Chondrocyte (in vitro differentiated cells): ENCODE results near the gene ADGRA1. TPM values are rescaled to one million over a fixed set of nuclear protein-coding genes. Genes with fewer than 3 reads are reported as not detected.
"Not testable (repeated sequence)": the region's sequence is repeated elsewhere in the genome, so short reads cannot be mapped to it uniquely, and the experiment has no call there.

ENCODE experiments used
- DNase-seq: peaks from one replicate; pipeline ENCODE4 v3.0.0; 2021; ENCODE audit warnings: mixed read lengths, low spot score
- H3K27ac Mint-ChIP-seq: one replicate; pipeline ENCODE4 v1.8.0; 2021; ENCODE audit warnings: mild to moderate bottlenecking, moderate library complexity, mixed read lengths; ENCODE audit not compliant: unreplicated experiment
- H3K27me3 Mint-ChIP-seq: 2 replicates; pipeline ENCODE4 v1.8.0; 2021; ENCODE audit warnings: low read depth, mixed read lengths
- H3K36me3 Mint-ChIP-seq: 2 replicates; pipeline ENCODE4 v1.8.0; 2021; ENCODE audit warnings: low read depth, mixed read lengths
- H3K4me1 Mint-ChIP-seq: 2 replicates; pipeline ENCODE4 v1.8.0; 2021; ENCODE audit warnings: low read depth, mild to moderate bottlenecking, mixed read lengths
- H3K4me3 Mint-ChIP-seq: one replicate; pipeline ENCODE4 v1.8.0; 2021; ENCODE audit warnings: mild to moderate bottlenecking, moderate library complexity, mixed read lengths; ENCODE audit not compliant: unreplicated experiment
- H3K9me3 Mint-ChIP-seq: 2 replicates; pipeline ENCODE4 v1.8.0; 2021; ENCODE audit warnings: low read depth, mixed read lengths
- total RNA-seq: library from RNA; stranded (reverse); gene quantifications from 3 replicates; pipeline ENCODE4 v1.2.1, GENCODE V29; 2021
- TF ChIP-seq, protein P1 (sequence below): fragments of 200-600 bp; sonication (generic); IDR thresholded peaks from 2 replicates; pipeline ENCODE4 v1.5.0; 2021; ENCODE audit warnings: antibody characterized with exemption, mild to moderate bottlenecking, moderate library complexity

The ADGRA1 gene
- total RNA-seq, 1 donor from 2014 or later, result not detected

DNA sequence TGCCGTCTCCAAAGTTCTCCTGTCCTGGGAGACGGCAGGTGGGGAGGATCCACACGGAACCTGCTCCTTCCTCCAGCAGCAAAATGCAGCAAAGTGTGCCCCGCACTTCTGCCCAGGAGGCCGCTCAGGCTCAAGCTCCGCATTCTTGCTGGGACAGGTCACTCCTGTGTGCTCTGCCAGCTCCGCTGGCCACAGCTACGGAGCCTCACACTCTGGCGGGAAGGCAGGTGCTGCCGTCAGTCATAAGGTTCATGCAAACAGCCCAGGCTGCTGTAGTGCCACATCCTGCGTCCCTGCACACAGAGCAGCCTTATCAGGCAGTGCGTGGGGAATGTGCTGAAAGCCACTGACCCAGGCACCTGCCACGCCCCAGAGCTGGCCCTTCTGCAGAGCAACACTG, 22.4 kb downstream of the ADGRA1 start:
- Mint-ChIP-seq H3K27ac (no peak overlapping the region), H3K36me3 (peaks cover 6% of the 10 kb centered on the region), H3K9me3 (peaks cover 25% of the 10 kb centered on the region), H3K4me3 (no peak overlapping the region), H3K27me3 (peaks cover under 1% of the 10 kb centered on the region), H3K4me1 (no peaks in the 10 kb centered on the region)
- DNase-seq, result no peak
- TF ChIP-seq, protein P1, sequence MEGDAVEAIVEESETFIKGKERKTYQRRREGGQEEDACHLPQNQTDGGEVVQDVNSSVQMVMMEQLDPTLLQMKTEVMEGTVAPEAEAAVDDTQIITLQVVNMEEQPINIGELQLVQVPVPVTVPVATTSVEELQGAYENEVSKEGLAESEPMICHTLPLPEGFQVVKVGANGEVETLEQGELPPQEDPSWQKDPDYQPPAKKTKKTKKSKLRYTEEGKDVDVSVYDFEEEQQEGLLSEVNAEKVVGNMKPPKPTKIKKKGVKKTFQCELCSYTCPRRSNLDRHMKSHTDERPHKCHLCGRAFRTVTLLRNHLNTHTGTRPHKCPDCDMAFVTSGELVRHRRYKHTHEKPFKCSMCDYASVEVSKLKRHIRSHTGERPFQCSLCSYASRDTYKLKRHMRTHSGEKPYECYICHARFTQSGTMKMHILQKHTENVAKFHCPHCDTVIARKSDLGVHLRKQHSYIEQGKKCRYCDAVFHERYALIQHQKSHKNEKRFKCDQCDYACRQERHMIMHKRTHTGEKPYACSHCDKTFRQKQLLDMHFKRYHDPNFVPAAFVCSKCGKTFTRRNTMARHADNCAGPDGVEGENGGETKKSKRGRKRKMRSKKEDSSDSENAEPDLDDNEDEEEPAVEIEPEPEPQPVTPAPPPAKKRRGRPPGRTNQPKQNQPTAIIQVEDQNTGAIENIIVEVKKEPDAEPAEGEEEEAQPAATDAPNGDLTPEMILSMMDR, result no peak

DNA sequence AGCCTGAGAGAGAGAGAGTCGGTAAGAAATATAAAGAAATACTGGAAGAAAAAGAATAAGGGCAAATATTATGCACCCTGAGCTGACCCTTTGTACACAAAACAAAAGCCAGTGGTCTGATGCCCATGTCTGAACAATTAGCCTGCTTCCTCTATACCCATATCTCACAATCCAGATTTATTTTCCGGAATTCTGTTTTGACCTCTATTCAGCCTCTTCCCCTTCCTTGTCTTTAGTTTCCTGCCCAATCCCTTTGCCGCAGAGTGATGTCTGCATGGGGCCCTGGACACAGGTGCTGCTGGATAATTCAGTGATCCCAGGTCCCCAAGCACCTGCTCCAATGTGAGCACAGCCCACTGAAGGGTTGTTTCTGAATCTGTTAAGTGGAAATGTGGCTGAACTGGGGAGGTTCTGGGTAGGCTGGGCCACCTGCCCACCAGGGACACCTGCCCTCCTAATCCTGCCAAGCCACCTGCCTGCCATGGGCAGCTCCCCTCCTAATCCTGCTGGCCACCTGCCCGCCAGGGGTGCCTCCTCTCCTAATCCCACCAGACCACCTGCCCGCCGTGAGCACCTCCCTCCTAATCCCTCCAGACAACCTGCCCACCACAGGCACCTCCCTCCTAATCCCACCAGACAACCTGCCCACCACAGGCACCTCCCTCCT, 23.0 kb downstream of the ADGRA1 start:
- Mint-ChIP-seq H3K9me3 (peaks cover 25% of the 10 kb centered on the region), H3K4me1 (no peaks in the 10 kb centered on the region), H3K4me3 (no peak overlapping the region), H3K36me3 (peaks cover 6% of the 10 kb centered on the region), H3K27me3 (no peaks in the 10 kb centered on the region), H3K27ac (no peak overlapping the region)
- TF ChIP-seq, protein P1, result no peak
- DNase-seq, result no peak

DNA sequence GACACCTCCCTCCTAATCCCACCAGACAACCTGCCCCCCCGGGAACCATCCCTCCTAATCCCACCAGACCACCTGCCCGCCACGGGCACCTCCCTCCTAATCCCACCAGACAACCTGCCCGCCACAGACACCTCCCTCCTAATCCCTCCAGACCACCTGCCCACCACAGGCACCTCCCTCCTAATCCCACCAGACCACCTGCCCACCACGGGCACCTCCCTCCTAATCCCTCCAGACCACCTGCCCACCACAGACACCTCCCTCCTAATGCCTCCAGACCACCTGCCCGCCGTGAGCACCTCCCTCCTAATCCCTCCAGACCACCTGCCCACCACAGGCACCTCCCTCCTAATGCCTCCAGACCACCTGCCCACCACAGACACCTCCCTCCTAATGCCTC, 23.9 kb downstream of the ADGRA1 start:
- H3K27me3 Mint-ChIP-seq, H3K27ac Mint-ChIP-seq, H3K36me3 Mint-ChIP-seq, DNase-seq, H3K4me1 Mint-ChIP-seq, H3K4me3 Mint-ChIP-seq: not testable (repeated sequence)
- peaks cover 25% of the 10 kb centered on the region for H3K9me3 Mint-ChIP-seq

- TF ChIP-seq, protein P1, result no peak
- H3K9me3 Mint-ChIP-seq, result peaks cover 9% of the 10 kb centered on the region
- no peak overlapping the region for H3K4me3 Mint-ChIP-seq
- DNase-seq, result no peak
- H3K4me1 Mint-ChIP-seq, result no peaks in the 10 kb centered on the region
- H3K27ac Mint-ChIP-seq, result no peak overlapping the region
- peaks cover 3% of the 10 kb centered on the region for H3K27me3 Mint-ChIP-seq
- H3K36me3 Mint-ChIP-seq, result peaks cover 3% of the 10 kb centered on the region
Measured at GRCh38 chr10:133113146-133113830, 25.6 kb downstream of the ADGRA1 start.

DNA sequence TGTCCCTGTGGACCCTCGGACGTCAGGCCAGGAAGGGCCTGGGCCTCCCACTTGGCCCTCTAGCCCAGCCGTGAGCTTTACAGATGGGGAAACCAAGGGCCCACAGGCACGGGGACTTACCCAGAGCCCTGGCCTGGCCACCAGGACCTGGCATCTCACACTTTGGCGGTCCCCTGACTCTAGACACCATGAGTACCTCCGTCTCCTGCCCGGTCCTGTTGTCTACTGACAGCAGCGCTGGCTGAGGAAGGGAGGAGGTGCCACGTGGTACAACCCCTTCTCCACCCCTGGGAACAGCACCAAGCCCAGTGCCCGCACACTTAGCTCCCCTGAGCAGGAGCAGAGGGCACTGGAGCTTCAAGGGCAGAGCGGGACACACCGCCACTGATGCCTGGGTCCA, 26.1 kb downstream of the ADGRA1 start:
- Mint-ChIP-seq H3K27ac (no peak overlapping the region), H3K36me3 (peaks cover 6% of the 10 kb centered on the region), H3K27me3 (peaks cover 4% of the 10 kb centered on the region), H3K4me3 (no peak overlapping the region), H3K9me3 (peaks cover 11% of the 10 kb centered on the region), H3K4me1 (no peaks in the 10 kb centered on the region)
- DNase-seq, result no peak
- TF ChIP-seq, protein P1, result no peak
